HG03460 (cell line): ENCODE measurements around the gene COL5A3.
"Not testable (repeated sequence)": the region's sequence is repeated elsewhere in the genome, so short reads cannot be mapped to it uniquely, and the experiment has no call there.

Experiments used
- ATAC-seq: cut with Tn5 transposase; IDR thresholded peaks from one replicate; pipeline ENCODE4 v1.9.1; 2021; ENCODE audit not compliant: unreplicated experiment

COL5A3 gene

DNA sequence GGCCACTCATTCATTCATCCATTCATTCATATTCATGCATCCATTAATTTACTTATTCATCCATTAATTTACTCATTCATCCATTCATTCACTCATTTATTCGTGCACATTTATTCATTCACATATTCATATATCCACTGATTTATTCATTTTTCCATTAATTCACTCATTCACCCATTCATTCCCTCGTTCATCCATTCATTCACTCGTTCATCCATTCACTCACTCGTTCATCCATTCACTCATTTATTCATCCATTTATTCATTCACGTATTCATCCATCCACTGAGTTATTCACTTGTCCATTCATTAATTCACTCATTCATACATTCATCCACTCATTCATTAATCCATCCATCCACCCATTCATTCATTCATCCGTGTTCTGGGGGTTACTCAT lies 38.2 kb downstream of the COL5A3 start:
- no peak for ATAC-seq

DNA sequence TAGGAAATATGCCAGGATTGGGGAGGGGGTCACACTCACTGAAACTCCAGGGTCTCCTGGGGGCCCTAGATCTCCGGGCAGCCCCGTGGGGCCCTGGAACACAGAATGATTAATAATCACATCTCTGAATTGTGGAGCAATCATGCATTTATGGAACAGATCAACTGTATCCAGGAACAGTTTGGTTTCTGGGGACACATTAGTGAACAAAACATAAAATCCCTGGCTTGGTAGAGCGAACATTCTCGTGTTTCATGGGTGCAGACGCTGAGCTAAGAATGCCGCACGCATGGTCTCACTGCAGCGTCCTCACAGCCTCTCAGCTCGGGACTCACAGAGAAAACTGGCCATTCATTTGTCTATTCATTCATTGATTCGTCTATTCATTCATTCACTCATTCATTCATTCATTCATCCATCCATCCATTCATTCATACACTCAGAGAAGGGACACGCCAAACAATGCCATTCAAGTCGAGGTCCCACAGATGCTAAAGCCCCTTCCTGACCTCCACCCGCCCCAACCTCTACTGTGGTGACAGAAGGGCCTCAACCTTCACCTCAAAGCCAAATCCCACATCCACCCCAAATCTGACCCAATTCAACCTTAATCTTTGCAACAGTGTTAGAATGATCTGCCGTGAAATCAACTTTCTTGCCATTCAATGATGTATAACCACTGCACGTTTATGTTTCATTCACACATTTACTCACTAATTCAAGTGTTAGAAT lies 39.0 kb downstream of the COL5A3 start:
- ATAC-seq = no peak

DNA sequence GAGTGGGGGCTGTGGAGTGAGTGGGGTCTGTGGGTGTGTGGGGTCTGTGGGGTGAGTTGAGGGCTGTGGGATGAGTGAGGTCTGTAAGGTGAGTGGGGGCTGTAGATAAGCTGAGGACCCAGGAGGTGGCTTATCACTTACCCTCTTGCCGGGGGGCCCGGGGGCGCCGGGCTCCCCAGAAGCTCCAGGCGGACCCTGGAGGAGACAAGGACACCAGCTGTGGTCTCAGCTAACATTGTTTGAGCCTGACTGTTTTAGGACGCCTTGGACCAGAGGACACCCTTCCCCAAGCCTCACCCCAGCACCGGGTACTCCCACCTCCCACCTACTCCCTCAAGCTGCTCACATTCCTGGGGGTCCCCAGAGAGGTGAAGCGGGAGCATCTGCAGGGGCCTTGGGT lies 39.8 kb downstream of the COL5A3 start:
- ATAC-seq = no peak

DNA sequence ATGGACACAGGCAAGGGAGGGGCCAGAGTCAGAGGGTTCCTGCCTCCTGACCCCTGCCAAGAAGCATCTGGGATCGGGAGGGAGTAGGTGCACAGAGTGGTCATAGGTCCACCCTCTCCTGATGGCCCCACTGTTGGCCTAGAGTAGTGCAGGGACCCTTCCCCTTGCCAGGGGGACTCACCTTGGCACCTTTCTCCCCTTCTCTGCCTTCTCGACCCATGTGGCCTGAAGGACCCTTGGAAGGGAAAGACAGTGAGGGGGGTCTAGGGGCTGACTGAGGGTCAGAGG lies 40.7 kb downstream of the COL5A3 start:
- no peak for ATAC-seq

DNA sequence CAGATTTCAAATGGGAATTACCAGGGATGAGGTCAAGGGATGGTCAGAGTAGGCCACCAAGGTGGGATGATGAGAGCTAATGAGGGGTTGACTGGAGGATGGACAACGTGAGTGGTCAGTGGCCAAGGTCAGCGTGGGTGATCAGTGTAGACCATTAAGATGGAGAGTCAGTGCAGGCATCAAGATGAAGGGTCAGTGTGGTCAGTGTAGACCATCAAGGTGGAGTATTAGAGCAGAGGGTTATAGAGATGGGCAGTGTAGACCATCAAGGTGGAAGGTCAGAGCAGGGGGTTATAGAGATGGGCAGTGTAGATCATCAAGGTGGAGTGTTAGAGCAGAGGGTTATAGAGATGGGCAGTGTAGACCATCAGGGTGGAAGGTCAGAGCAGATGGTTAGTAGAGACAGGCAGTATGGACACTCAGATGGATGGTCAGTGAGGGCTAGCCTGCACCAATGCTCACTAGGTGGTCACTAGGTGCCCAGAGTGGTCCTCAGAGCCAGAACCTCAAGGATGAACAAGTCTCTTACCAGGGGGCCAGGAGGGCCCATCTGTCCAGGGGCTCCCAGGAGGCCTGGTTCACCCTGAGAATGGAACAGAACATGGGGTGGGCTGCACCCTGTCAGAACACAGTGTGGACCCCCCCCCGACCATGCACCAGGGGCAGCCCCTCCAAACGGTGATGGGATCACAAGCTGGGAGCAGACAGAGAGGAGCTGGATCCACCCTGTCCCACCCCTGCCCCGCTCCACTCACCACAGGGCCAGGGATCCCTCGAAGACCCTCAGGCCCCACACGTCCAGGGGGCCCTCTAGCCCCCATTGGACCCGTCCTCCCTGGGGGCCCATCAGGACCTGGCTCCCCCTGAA lies 41.2 kb downstream of the COL5A3 start:
- no peak for ATAC-seq

DNA sequence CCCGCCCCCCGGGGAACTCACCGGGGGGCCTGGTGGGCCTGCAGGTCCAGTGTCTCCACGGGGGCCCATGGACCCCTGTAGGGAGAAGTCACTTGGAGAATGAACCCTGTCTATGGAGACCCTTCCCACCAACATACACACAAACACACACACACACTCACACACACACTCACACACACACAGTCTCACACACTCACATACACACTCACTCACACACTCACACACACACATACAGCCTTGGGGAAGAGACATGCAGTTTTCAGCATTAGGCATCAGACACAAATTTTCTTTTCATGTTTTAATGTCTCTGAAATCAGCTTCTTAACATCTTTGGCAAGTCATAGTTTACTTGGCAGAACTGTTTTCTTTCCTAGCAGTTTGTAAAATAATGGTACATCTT lies 43.0 kb downstream of the COL5A3 start:
- ATAC-seq = no peak

DNA sequence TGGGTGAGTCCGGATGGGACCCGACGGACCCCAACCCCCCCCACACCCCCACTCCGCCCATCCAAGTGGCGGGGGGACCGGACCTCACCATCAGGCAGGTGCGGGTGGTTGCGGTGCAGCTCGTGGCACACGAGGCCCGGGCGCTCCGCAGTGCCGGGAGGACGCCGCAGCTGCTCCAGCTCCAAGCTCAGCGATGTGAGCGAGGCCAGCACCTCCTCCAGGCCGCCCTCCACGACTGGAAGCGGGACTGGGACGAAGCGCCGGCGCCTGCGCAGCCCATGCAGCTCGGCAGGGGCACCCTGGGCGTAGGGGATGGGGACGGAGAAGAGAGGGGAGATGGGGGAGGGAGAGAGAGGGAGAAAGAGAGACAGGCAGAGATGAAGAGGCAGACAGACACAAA lies 43.9 kb downstream of the COL5A3 start:
- ATAC-seq = no peak

DNA sequence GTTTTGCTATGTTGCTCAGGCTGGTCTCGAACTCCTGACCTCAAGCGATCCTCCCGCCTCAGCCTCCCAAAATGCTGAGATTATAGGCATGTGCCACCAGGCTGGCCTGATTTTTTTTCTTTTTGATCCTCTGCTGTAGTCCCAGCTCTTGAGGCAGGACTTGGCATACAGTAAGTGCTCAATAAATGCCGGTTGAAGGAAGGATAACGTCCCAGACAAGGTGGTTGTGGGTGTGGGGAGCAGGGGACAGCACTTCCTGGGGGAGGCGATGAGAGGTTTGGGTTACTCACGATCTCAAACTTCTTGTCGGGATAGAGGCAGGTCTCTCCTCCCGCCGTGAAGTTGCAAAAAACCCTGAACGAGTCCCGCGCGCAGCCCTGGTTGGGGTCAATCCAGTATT lies 44.3 kb downstream of the COL5A3 start:
- ATAC-seq = no peak

DNA sequence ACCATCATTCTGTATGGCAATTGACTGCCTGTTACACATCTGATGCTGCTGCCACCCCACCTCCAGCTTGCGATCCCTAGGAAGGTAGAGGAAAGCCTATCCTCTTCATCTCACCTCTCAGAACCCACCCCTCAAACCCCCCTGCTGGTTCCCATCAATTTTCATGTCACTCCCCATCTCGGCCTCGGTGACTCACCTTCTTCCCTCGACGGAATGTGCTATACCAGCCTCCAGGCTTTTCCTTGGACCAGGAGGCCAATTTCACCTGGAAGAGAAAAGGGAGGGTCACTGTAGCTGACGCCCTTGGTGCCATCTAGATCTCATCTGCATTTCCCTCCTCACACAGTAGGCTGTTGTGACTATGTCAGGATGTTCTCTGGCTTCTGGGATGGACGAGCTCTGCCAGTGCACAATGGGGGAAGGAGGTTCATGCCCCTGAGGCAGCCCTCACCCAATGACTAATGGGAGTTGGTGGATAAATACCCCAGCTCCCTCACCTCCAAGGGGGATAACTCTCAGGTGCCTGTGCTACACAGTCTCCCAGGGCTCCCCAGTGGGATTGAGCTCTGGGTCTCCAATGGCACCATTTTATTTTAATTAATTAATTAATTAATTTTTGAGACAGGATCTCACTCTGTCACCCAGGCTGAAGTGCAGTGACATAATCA lies 47.5 kb downstream of the COL5A3 start:
- no peak for ATAC-seq

DNA sequence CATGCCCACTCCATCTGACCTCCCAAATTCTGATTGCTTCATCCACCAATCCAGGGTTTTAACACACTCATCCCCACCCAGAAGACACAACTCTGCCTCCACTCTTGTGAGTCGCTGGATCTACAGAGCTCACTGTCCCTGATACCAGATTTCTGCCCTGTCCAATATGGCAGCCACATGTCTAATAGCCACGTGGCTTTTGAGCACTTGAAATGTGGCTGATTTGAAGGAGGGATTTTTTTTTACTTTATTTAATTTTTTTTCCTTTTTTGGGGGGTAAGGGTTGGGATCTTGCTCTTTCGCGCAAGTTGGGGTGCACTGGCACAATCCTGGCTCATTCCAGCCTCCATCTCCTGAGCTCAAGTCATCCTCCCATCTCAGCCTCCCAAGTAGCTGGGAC lies 49.2 kb downstream of the COL5A3 start:
- ATAC-seq = no peak

DNA sequence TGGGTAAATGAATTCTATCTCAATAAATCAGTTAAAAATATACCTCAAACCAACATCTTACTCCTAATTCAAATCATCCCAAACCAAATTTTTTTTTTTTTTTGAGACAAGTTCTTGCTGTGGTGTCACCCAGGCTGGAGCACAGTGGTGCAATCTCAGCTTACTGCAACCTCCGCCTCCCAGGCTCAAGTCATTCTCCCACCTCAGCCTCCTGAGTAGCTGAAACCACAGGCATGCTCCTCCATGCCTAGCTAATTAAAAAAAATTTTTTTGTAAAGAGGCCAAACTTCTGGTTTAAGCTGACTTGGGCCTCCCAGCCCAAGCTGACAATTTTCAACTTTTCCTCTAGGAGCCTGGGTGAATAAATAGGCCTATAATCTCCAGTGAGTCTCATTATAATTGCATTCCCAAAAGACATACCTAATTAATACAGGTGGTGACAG lies 51.9 kb downstream of the COL5A3 start:
- no peak for ATAC-seq

DNA sequence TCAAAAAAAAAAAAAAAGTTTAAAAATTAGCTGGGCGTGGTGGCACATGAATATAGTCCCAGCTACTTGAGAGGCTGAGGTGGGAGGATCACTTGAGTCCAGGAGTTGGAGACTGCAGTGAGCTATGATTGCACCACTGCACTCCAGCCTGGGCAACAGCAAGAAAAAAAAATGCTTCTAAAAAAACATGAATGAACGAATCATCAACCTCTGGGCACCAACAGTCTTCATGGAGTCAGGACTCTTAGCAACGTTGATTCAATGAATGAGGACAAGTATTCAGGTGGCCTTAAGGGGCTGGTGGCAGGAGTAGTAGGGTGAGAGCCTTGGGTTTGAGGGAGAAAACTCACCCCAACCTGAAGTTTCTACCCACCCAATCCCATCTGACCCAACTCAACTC lies 53.3 kb downstream of the COL5A3 start:
- no peak for ATAC-seq

DNA sequence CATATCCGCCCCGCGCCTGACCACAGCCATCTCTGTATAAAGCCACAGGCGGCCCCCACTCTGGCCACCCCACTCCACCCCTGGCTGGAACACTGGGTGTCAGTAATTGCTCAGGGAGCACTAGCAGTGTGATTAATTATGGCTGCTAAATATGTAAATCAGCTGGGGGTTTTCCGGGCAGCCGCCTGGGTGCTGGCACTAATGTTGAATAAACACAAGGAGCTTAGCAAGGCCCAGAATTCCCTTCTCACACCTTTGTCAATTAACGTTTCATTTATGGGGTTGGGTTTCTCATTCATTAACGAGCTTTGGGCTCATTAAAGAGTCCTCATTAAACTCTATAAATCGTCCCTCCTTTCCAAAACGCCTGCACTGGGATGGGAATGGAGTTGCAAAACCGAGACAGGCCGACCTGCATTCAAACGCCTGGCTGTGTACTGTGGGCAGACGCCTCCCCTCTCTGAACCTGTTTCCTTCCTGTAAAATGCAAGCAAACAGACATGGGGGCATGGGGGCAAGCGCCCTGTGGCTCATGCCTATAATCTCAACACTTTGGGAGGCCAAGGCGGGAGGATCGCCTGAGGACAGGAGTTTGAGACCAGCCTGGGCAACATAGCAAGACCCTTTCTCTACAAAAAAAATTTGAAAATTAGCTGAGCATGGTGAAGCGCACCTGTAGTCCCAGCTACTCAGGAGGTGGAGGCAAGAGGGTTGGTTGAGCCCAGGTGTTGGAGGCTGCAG lies 56.3 kb downstream of the COL5A3 start:
- ATAC-seq = no peak

DNA sequence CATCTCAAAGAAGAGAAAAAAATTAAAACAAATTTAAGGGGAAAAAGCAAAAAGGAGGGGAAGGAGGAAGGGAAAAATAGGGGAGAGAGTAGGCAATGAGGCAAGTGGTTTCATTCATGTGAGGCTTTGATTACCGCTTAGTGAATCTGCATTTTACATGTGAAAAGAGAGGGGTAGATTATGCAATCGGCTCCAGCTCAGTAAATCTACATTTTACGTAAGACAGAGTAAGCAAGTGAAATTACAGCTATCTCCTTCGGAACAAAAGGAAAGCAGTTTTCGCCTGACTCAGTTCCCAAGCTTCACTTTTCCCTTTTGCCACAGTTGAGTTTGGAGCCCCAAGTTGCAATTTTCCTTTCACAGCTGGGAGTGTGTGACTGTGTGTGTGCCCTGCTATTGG lies 58.0 kb downstream of the COL5A3 start:
- no peak for ATAC-seq

DNA sequence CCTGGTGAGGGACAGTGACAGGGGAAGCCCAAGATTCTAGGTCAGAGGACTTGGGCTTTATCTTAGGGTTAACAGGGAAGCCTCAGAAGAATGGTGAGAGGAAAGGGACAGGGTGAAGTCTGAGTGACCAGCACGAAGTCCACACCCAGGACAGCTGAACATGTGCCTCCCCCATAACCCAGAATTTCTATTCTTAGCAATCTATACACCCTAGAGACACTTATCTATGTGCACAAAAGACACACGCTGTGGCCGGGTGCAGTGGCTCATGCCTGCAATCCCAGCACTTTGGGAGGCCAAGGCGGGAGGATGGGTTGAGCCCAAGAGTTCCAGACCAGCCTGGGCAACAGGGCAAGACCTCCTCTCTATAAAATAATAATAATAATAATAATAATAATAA lies 62.9 kb downstream of the COL5A3 start:
- no peak for ATAC-seq

DNA sequence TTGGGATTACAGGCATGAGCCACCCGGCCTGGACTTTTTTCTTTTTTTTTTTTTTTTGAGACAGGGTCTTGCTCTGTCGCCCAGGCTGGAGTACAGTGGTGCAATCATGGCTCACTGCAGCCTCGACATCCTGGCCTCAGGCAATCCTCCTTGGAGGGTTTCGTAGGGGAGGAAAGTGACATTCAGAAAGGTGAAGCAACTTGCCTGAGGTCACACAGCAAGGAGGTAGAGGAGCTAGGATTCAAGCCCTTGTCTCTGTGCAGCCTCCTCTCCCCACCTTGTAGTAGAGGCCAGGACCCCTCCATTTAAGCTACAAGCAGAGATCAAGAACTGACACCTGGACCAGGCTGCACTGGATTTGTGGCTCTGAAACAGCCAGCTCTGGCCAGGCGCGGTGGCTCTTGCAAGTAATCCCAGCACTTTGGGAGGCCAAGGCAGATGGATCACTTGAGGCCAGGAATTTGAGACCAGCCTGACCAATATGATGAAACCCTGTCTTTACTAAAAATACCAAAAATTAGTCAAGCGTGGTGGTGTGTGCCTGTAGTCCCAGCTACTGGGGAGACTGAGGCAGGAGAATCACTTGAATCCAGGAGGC lies 63.7 kb downstream of the COL5A3 start:
- not testable (repeated sequence) for ATAC-seq

DNA sequence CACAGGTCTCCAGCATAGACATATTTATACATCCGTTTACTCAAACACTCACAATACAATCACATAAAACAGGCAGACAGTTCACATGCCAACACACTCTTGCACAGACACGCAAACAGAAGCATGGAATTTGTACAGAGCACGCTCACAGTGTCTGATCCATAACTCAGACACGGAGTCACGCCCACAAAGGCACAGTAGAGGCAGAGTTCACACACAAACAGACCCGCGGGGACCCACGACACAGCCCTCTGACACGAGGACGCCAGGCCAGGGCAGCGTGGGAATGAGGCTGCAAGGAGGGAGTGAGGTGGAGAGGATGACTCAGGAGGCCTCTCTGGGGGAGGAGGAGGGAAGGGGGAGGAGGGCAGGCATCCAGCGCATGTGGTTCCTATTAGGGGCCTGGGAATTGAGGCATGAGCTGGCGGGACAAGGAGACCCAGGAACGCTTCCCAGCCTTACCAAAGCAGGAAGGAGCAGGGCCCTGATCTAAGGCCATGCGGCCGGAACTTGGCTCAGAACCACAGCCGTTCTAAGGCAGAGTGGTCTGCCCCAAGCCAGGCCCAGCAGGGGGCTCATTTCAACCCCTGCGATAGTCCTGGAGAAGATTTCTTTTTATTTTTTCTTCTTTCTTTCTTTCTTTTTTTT lies 64.9 kb downstream of the COL5A3 start:
- no peak for ATAC-seq

DNA sequence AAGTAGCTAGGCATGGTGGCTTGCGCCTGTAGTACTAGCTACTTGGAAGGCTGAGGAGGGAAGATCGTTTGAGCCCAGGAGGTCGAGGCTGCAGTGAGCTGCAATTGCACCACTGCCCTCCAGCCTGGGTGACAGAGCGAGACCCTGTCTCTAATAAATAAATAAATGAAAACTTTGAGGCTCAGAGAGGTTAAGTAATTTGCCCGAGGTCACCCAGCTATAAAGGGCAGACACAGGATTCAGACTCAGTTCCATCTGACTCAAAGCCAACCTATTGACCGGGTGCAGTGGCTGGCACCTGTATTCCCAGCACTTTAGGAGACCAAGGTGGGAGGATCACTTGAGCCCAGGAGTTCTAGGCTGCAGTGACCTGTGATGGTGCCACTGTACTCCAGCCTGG lies 66.6 kb downstream of the COL5A3 start:
- no peak for ATAC-seq

DNA sequence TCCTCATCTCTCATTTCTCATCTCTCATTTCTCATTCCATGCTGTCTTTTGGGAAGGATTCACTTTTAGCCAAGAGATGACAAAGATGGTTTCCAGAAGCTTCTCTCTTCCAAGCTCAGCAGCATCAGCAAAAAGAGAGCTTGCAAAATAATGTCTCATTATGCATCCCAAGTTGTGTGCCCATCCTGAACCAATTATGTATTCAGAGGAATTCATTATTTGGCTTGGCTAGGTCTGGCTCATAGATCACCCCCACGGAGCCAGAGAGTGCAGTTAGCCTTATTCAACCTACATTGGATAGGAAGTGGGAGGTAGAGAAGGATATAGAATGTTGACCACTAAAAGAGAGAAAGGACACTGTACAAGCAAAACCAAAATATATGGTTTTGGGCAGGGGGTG lies 68.6 kb downstream of the COL5A3 start:
- ATAC-seq = no peak

DNA sequence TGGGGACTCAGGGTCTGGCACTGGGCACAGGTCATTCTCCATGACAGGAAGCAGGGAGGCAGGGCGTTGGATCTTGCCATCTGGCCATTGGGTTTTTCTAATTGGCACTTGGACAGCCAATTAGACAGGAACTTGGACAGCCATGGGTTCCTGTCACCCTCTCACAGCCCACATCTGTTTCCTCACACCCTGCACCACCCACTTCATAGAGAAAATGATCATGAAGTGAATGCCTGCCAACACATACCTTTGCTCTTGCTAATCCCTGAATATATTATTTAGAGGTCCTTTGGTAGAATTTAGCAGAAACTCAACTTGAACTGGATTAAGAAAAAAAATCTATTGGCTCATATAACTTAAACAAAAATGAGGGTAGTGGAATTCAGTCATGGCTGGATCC lies 69.1 kb downstream of the COL5A3 start:
- ATAC-seq = no peak

DNA sequence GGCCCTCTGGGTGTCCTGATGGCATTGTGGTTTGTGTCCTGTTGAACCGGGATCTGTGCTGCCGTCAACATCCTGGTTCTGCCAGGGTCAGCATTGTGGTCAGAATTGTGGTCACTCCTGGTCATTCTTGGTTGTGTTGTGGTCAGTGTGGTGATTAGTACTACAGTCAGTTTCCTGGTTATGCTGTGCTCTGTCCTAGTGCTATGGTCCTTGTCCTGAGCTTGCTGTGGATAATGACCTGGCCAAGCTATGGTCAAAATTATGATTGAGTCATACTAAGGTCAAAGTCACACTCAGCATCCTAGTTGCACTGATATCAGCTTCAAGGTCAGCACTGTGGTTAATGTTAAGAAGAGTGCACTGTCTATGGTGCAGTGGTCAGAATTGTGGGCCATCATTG lies 69.5 kb downstream of the COL5A3 start:
- ATAC-seq = no peak
